Transverse colon (tissue), 4 donors: ENCODE data around the gene FLYWCH2. TPM values are rescaled to one million over a fixed set of nuclear protein-coding genes. Genes with fewer than 3 reads are reported as not detected.

Experiments
- DNase-seq: peaks from one replicate; pipeline ENCODE4 v3.0.0-alpha.2; 2019
- H3K27ac ChIP-seq, 4 donors: fragments of 200-600 bp; sonication (generic); 2 replicates each; pipeline ENCODE4 v1.5.1; 2016 to 2018; ENCODE audit warnings: inconsistent platforms in 4 of 4
- H3K27me3 ChIP-seq: fragments of 200-600 bp; sonication (generic); 2 replicates; pipeline ENCODE4 v1.5.1; 2017; ENCODE audit warnings: inconsistent platforms
- H3K36me3 ChIP-seq, 4 donors: fragments of 200-600 bp; sonication (generic); 2 replicates each; pipeline ENCODE4 v1.5.1; 2017 to 2019; ENCODE audit warnings: inconsistent platforms in 4 of 4
- H3K4me1 ChIP-seq, 4 donors: fragments of 200-600 bp; sonication (generic); 2 replicates each; pipeline ENCODE4 v1.5.1; 2017 to 2020; ENCODE audit warnings: inconsistent platforms in 4 of 4
- H3K4me3 ChIP-seq, 4 donors: fragments of 200-600 bp; sonication (generic); 1 replicate in 1 of 4; 2 replicates in 3 of 4; pipeline versions ENCODE4 v1.5.1 to v1.6.1; 2017 to 2019; ENCODE audit warnings: inconsistent platforms in 4 of 4
- H3K9me3 ChIP-seq, 2 donors: fragments of 200-600 bp; sonication (generic); 2 replicates each; pipeline ENCODE4 v1.5.1; 2017 to 2019; ENCODE audit warnings: inconsistent platforms in 2 of 2
- CTCF ChIP-seq, 5 experiments: fragments of 200-600 bp in 3 of 5; fragments of 450-650 bp in 2 of 5; sonication (generic) in 3 of 5; IDR thresholded peaks; 1 replicate in 2 of 5; 2 replicates in 3 of 5; pipeline ENCODE4 v1.5.1; 2016 to 2017; ENCODE audit warnings: antibody characterized with exemption in 5 of 5, inconsistent platforms in 3 of 5, mild to moderate bottlenecking in 2 of 5, moderate library complexity in 1 of 5
- EP300 ChIP-seq: sonication (generic); formaldehyde crosslinking; IDR thresholded peaks from one replicate; pipeline ENCODE4 v1.6.1; 2017; ENCODE audit warnings: antibody characterized with exemption, low read depth
- POLR2A ChIP-seq: fragments of 450-650 bp; IDR thresholded peaks from one replicate; pipeline ENCODE4 v1.6.1; 2016; ENCODE audit warnings: antibody characterized with exemption, mild to moderate bottlenecking, moderate library complexity
- POLR2AphosphoS5 ChIP-seq, 3 donors: sonication (generic); formaldehyde crosslinking; IDR thresholded peaks; one replicate each; pipeline ENCODE4 v1.6.1; 2016; ENCODE audit warnings: antibody characterized with exemption in 3 of 3
- WGBS, 2 donors: methylation state at CpG; one replicate each; pipeline ENCODE4 v1.1.5; 2018; ENCODE audit warnings: low coverage in 1 of 2; 5-methylcytosine and 5-hydroxymethylcytosine counted together
- in situ Hi-C, 4 donors: fragments of 200-750 bp; cut with MboI; loops; one replicate each; pipeline versions ENCODE4 v1.15.0 to v1.15.1; 2017; ENCODE audit warnings: low sequenced_read_pairs in 3 of 4, low pct_ligation_motif_present in 1 of 4, low pct_unique_long_range_greater_than_20kb in 1 of 4
- intact Hi-C: fragments of 100-400 bp; cut with DNase I; formaldehyde crosslinking; loops from one replicate; pipeline ENCODE4 v1.15.1; 2023; ENCODE audit warnings: low total_unique reads
- total RNA-seq, 4 donors: library from RNA; depleted of rRNA; stranded (reverse); fragments of >200 nt; gene quantifications; one replicate each; pipeline ENCODE4 v1.1.0, GENCODE V29; 2016

Gene FLYWCH2
- total RNA-seq, 4 donors from 2014 or later = 35.0 to 74.4 (median 50.9) TPM

GRCh38 chr16:2874032-2874911 is 8.7 kb upstream of the FLYWCH2 start:
- H3K4me1 ChIP-seq = peaks cover 3 to 7% (median 6%) of the 10 kb centered on the region in 4 donors
- no peaks in the 10 kb centered on the region for H3K27me3 ChIP-seq
- in situ Hi-C loops (loop anchor here in 1 of 4 donors (10.0 kb wide), 1 partner anchor 51 kb away; no protein-coding TSS in a partner anchor), intact Hi-C loops (no loop called here)
- DNase-seq = no peak
- peak overlapping the region in 1 of 4 donors; percentile 21 for H3K27ac ChIP-seq
- no peaks in the 10 kb centered on the region for H3K36me3 ChIP-seq
- H3K9me3 ChIP-seq = no peaks in the 10 kb centered on the region
- no peak for TF ChIP-seq POLR2AphosphoS5 (IDR thresholded peaks at IDR 0.05)
- TF ChIP-seq CTCF (IDR thresholded peaks at IDR 0.05) = no peak
- TF ChIP-seq EP300 = no peak
- no peak for TF ChIP-seq POLR2A
- 48 to 52% methylated on average over 12 to 21 of the region's 21 CpGs for WGBS, 2 donors
- H3K4me3 ChIP-seq = no peak overlapping the region

- no peaks in the 10 kb centered on the region for H3K9me3 ChIP-seq
- peak overlapping the region in 1 of 4 donors; percentile 21 for H3K27ac ChIP-seq
- H3K27me3 ChIP-seq = no peaks in the 10 kb centered on the region
- intact Hi-C loops = loop anchor here (5.0 kb wide), 1 partner anchor 47 kb away; no protein-coding TSS in a partner anchor
- H3K36me3 ChIP-seq = no peaks in the 10 kb centered on the region
- peak; percentile 92 to 99 (median 94) for TF ChIP-seq CTCF (IDR thresholded peaks at IDR 0.05)
- no peak for TF ChIP-seq POLR2A
- TF ChIP-seq EP300 = no peak
- peak in 1 of 3 donors; percentile 12 for TF ChIP-seq POLR2AphosphoS5 (IDR thresholded peaks at IDR 0.05)
- no peak overlapping the region for H3K4me3 ChIP-seq
- in situ Hi-C loops = loop anchor here in 2 of 4 donors (5.0 to 10.0 kb wide), 2 partner anchors 42 to 50 kb away; no protein-coding TSS in a partner anchor
- WGBS, 2 donors = 12 to 16% methylated on average over 15 to 25 of the region's 25 CpGs
- peak; percentile 83 for DNase-seq
- H3K4me1 ChIP-seq = peaks cover 3 to 7% (median 6%) of the 10 kb centered on the region in 4 donors
Measured at GRCh38 chr16:2874912-2875362, 8.1 kb upstream of the FLYWCH2 start.

GRCh38 chr16:2879854-2880508 is 3.0 kb upstream of the FLYWCH2 start:
- Histone ChIP-seq H3K27ac (no peak overlapping the region), H3K36me3 (no peaks in the 10 kb centered on the region), H3K4me3 (no peak overlapping the region), H3K9me3 (no peaks in the 10 kb centered on the region), H3K4me1 (peaks cover 5 to 14% (median 10%) of the 10 kb centered on the region in 4 donors), H3K27me3 (no peaks in the 10 kb centered on the region)
- TF ChIP-seq POLR2A = no peak
- TF ChIP-seq EP300 = no peak
- no peak for TF ChIP-seq CTCF (IDR thresholded peaks at IDR 0.05)
- TF ChIP-seq POLR2AphosphoS5 (IDR thresholded peaks at IDR 0.05) = no peak
- DNase-seq = no peak
- intact Hi-C loops (loop anchor here (5.0 kb wide), 1 partner anchor 42 kb away; no protein-coding TSS in a partner anchor), in situ Hi-C loops (loop anchor here in 2 of 4 donors (5.0 to 10.0 kb wide), 2 partner anchors 37 to 45 kb away; no protein-coding TSS in a partner anchor)
- WGBS, 2 donors = 92 to 100% methylated on average over 3 to 6 of the region's 6 CpGs
